ENCODE results near the gene RAB17.

DNA sequence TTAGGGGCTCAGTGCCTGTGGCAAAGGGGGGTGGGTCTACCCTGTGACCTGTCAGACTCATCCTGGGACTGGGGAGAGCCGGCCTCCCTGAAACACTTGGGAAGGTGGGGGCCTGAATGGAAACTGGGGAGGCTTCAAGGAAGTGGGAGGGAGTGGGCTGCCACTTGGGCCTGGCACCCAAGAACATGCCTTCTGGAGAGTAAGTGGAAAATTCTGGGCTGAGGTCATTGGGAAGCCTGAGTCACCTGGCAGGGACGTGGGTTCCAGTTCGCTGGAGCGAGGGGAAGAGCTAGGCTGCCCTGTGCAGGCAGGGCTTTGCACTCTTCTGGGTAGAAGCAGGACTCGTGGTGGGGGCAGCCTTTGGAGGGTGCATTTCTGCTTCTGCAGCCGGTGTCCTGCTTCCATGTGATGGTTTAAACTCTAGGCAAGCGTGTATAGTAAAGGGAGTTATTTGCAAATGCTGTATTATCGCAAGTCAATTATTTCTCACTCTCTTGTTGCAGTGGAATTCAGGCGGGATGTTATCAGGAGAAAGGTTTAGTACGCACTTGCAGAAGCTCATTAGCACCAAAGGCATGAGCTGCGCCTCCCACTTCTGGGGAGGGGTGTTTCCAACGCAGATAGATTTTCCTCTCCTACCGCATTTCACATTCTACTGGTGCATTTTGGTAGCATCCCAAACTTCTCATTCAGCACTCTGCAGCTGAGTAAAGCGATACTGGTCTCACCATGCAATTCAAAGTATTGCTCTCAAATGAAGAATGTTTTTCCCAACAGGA, 40.7 kb upstream of the RAB17 start:
- TF ChIP-seq, protein P1, sequence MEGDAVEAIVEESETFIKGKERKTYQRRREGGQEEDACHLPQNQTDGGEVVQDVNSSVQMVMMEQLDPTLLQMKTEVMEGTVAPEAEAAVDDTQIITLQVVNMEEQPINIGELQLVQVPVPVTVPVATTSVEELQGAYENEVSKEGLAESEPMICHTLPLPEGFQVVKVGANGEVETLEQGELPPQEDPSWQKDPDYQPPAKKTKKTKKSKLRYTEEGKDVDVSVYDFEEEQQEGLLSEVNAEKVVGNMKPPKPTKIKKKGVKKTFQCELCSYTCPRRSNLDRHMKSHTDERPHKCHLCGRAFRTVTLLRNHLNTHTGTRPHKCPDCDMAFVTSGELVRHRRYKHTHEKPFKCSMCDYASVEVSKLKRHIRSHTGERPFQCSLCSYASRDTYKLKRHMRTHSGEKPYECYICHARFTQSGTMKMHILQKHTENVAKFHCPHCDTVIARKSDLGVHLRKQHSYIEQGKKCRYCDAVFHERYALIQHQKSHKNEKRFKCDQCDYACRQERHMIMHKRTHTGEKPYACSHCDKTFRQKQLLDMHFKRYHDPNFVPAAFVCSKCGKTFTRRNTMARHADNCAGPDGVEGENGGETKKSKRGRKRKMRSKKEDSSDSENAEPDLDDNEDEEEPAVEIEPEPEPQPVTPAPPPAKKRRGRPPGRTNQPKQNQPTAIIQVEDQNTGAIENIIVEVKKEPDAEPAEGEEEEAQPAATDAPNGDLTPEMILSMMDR (IDR thresholded peaks at IDR 0.05; ENCODE audit: low read length): no peak
- no peak for TF ChIP-seq EZH2 (optimal IDR thresholded peaks at IDR 0.05; ENCODE audit: low read depth, low read length)
- TF ChIP-seq EZH2phosphoT487 (IDR thresholded peaks at IDR 0.05; ENCODE audit: low read length): no peak
